ENCODE results near the gene CCSER1.
"Not testable (repeated sequence)": the region's sequence is repeated elsewhere in the genome, so short reads cannot be mapped to it uniquely, and the experiment has no call there.

Gene CCSER1

DNA sequence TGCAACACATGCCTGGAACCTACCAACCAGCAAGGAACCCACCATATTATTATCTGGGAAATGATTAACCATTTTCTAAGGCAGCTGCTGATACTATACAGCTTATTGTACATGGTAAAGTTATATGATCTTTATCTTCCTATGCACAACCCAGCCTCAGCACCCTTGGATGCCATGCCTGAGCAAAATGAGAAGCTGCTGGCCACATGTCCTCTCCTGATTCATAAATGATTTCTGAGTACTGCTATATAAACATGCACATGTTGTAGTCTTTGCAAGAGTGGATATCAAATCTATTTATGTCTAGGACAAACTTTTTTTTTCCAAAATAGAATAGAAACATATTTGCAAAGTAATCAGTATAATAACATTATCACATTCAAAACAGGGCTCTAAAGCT, 1043.6 kb downstream of the CCSER1 start:
- DNase-seq (ENCODE audit: low spot score) = no peak

DNA sequence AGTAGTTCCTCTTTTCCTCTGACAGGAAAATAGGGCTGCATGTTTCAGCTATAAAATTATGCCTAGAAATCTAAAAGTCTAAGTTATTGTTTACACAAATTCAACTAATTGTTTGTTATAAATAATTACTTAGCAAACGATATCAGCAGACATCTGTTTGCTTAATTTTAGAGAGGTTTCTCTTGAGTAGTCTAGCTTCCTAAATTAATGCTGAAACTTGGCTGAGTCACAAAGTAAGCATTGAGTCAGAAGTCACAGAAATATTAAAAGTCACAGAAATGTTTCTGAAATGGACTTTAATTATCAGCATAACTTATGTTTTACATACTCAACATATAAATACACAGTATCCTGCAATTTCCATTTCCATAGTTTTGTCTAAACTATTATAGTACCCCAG, 1044.0 kb downstream of the CCSER1 start:
- DNase-seq (ENCODE audit: low spot score) = no peak

DNA sequence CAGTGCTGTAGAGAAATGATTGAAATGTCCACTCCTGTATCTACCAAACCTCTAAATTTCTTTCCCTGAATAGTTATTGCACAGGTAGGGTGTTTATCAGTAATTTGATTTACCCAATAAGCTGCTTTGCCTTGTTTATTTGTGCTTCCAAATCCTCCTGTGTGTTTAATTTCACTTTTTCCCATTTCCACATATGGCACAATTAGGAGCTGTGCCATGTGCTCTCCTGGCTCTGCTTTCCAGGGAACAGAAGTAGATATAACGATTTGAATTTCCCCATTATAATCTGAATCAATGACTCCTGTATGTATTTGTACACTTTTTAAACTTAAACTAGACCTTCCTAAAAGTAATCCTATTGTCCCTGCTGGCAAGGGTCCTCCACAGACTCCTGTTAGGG, 1057.9 kb downstream of the CCSER1 start:
- DNase-seq (ENCODE audit: low spot score) = not testable (repeated sequence)

DNA sequence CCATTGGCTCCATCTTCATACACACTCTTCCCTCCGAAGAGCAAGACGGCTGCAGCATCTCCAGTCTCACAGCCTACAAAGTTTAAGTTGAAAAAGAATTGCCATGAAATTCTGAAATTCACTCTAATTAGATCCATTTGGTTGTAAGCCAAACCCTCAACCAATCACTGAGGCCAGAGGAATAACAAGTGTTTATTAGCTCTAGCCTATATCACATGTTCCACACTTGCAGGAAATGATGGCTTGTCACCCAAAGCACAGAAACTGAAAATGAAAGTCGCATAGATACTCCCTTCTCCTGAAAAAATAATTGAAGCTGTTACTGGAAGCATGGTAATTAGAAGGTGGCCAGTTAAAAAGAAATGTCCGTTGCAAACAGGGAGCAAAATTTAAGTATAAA, 1071.8 kb downstream of the CCSER1 start:
- no peak for DNase-seq (ENCODE audit: low spot score)

DNA sequence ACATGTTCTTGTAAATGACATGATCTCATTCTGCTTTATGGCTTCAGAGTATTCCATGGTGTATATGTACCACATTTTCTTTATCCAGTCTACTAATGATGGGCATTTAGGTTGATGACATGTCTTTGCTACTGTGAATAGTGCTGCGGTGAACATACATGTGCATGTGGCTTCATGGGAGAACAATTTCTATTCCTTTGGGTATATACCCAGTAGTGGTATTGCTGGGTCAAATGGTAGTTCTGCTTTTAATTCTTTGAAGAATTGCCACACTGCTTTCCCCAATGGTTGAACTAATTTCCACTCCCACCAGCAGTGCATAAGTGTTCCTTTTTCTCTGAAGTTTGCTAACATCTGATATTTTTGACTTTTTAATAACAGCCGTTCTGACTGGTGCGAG, 1080.3 kb downstream of the CCSER1 start:
- no peak for DNase-seq (ENCODE audit: low spot score)

DNA sequence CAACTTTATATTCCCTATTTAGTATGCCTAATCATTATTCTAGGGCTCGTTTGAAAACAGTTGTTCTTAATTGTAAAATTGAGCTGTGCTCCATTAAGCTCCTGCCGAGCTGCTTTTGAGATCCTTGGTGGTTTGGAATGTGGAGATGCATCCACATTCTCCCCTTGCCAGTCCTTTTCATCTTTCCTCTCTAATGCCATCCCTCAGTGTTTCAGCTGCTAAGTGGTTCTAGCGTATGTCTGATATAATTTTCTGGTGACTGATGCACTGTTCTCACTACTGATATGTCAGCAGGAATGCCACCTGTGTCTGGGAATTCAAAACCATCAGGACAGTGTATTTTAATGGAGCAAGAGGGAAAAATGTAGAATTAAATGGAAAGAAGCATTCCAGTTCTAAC, 1085.0 kb downstream of the CCSER1 start:
- no peak for DNase-seq (ENCODE audit: low spot score)

DNA sequence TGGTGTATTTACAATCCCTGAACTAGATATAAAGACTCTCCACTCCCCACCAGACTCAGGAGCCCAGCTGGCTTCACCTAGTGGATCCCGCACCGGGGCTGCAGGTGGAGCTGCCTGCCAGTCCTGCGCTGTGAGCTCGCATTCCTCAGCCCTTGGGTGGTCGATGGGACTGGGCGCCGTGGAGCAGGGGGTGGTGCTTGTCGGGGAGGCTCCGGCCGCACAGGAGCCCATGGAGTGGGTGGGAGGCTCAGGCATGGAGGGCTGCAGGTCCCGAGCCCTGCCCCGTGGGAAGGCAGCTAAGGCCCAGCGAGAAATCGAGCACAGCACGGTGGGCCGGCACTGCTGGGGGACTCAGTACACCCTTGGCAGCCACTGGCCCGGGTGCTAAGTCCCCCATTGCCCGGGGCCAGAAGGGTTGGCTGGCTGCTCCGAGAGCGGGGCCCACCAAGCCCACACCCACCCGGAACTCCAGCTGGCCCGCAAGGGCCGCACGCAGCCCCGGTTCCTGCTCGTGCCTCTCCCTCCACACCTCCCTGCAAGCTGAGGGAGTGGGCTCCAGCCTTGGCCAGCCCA, 1090.7 kb downstream of the CCSER1 start:
- DNase-seq (ENCODE audit: low spot score) = not testable (repeated sequence)

DNA sequence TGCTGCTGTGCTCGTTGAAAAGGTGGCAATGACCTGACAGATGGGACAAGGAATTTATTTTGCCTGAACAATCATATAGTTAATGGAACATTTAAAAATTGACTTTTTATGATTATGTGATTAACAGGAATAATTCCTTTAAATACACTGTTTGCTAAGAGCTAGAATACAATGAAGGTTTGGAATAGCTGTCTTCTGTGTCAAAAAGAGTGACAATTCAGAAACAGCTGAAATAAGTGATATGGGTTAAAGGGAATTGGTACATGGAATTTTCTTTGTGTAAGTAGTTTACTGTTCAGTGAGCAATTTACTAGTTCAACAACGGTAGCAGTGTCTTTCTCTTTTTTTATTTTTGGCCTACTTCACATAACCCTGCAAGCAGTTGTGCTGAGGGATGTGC, 1093.1 kb downstream of the CCSER1 start:
- no peak for DNase-seq (ENCODE audit: low spot score)

DNA sequence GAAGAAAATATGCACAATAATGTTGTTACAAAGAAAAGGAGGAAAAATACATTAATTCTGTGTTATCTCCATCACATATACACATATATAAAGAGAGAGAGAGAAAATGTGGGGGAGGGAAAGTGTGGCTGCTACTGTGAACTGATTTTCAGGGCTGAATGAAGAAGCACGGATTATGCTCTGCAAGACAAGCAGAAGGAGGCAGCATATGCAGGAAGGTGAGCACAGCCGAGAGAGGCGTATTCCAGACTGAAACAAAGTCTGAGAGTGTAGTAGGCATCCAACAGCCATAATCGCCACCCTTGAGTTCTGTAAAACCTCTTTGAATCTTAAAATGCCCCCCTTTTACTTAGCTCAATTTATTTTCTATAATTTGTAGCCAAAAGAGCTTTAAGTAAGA, 1094.8 kb downstream of the CCSER1 start:
- no peak for DNase-seq (ENCODE audit: low spot score)

DNA sequence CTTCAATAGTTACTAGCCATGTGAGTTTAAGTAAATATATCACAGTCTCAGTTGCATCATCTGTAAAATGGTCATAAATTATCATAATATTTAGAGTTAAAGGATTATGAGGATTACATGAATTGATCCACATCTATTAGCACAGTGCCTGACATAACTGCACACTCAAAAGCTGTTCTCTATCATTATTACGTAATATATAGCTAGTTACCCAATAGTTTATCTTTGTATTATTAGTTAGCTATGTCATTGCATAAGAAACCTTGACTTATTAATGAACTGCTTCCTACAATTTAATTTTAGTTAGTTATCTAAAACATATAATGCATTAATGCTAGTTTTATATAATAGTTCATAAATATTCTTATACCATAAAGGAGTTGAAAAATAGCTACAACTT, 1099.7 kb downstream of the CCSER1 start:
- no peak for DNase-seq (ENCODE audit: low spot score)

DNA sequence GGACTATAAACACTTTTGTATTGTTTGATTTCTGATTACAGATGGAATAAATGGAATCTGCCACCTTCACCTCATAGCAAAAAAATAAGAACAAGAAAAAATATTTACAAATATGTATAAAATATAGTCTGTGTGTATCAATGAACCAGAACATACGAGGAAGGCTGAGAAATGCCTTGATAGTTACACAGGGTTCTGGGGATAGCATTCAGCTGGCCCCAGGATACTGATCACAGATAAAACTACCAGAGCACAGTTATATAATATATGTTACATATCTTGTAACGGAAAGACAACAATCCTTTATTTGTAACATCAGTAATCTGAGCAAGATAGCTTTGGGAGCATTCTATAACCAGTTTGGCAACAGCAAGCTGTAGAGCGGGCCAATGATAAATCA, 1101.5 kb downstream of the CCSER1 start:
- no peak for DNase-seq (ENCODE audit: low spot score)

DNA sequence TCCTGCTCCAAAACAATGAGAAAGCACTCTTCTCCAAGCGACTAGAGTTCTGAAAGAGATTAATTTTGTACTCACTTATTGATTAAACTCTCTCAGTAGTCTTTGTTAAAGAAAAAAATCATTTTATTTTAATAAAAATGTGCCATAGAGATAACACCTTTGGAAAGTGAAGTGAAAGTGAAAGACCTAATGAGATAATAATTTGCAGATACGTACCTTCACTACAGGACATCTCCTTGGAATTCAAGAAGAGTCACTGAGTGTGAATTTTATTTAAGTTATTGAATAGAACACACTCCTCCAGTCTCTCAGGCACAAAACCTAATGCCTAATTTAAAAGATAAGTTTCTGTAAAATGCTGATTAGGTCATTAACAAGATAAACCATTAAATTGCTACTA, 1106.0 kb downstream of the CCSER1 start:
- DNase-seq (ENCODE audit: low spot score) = no peak

DNA sequence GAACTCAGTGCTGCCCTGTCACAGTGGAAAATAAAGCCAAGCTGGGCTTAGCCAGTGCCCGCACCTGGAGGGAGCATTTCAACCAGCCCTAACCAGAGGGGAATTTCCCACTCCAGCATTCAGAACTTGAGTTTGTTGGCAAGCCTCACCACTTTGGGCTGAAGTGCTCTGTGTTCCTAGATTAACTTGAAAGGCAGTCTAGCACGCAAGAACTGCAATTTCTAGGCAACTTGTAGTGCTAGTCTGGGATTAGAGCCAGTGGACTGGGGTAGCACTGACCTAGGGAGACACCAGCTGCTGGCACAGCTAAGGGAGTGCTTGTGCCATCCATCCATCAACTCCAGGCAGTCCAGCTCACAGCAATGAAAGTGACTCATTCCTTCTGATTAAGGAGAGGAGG, 1115.9 kb downstream of the CCSER1 start:
- DNase-seq (ENCODE audit: low spot score) = no peak

DNA sequence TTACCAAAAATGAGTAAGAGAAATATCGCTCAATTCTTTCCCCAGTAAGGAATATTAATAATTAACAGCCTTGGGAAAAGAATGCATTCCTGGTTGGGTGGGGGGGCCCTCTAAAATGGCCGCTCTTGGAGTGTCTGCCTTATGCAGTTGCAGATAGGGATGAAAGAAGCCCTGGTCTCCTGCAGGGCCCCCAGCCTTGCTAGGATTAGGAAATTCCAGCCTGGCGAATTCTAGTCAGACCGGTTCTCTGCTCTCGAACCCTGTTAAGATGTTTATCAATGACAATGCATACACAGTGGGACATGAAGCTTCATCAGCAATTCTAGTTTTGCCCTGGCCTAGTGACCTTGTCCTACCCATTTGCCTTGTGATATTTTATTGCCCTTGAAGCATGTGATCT, 1128.8 kb downstream of the CCSER1 start:
- no peak for DNase-seq (ENCODE audit: low spot score)

DNA sequence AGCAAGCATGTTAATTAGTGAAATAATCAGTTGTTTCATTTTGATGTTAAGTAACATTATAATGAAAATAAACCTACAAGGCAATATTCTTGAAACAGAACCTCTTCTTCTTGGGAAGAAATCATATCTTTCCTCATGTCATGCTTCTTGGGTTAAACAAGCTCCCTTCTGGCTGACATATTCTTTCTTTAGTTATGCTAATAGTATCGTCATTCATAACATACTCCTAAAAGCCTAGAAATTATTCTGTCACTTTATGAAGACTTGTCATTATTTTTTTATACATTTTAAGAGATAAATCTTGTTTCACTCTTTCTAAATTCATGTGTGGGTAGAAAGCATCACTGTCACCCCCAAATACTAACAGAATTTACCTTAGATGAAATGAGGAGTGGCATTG, 1129.6 kb downstream of the CCSER1 start:
- no peak for DNase-seq (ENCODE audit: low spot score)

DNA sequence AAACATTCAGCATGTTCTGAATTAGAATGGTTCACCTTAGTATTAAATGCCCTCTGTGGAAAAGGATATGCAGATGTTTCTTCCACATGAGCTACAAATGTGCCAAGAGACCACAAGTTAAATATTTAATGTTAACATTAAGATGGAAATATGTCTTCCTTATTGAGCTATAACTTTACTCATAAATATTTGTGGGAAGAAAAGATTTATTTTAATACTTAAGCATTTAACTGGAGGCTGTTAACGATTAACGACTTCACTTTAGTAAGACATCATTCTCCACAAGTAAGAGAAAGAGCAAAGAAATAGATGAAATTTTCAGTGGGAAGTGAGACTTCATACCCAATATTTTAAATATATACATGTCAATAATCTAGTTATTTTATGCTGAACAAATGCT, 1130.5 kb downstream of the CCSER1 start:
- no peak for DNase-seq (ENCODE audit: low spot score)

DNA sequence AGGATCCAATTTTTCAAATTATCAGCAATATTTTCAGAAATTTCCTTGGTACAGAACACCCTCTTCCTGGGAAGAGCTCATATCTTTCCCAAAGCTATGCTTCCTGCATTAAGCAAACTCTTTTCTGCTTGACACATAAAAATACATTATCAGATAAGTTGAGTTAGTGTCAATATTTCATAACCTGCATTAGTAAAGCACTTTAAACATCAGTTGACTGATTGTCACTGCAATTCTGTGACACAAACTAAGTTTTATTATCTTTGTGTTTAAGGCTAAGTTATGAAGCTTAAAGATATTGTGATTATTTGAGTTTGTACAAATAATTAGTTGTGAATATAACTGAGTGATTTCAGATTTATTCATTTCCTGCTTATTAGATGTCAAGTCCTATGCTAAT, 1131.1 kb downstream of the CCSER1 start:
- no peak for DNase-seq (ENCODE audit: low spot score)

DNA sequence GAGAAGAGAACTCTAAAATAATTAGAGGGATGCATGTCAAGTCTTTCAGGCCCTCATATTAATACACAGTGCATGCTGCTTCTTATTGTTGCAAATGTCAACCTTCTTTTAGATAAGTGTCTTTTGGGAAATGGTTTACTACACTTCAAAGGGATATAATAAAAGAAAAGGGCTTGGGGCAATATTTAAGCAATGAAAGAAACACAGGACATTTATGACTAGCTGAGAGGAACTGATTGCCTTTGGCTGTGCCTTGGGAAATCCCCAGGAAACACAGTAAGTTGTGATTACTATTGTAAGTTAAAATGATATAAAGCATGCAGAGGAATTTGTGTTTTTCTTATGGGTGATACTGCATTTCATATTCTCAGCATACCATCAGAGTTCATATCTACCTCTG, 1140.3 kb downstream of the CCSER1 start:
- DNase-seq (ENCODE audit: low spot score) = no peak

DNA sequence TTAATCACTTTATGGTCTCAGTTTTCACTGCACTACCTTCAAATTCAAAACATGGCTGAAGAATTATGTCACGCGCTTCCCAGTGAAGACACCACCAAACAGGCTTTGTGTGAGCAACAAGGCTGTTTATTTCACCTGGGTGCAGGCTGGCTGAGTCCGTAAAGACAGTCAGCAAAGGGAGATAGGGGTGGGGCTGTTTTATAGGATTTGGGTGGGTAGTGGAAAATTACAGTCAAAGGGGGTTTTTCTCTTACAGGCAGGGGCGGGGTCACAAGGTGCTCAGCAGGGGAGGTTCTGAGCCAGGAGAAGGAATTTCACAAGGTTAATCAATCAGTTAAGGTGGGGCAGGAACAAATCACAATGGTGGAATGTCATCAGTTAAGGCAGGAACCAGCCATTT, 1141.3 kb downstream of the CCSER1 start:
- not testable (repeated sequence) for DNase-seq (ENCODE audit: low spot score)

DNA sequence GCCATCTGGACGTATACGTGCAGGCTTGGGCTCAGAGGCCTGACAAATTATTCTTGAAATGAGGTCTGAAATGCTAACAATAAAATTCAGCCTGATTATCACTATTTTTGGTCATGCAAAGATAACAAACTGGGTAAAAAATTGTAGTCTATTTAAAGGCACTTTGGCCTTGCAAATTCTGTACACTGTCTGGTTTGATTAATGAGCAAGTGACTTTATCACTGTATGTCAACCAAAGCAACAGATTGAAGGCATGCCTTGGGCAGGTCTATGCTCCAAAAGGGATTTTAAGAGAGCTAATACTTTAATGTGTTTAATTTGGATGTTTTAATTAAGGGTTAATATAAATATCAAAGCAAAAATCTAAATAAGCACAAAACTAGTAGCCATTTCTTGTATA, 1141.7 kb downstream of the CCSER1 start:
- DNase-seq (ENCODE audit: low spot score) = no peak

DNA sequence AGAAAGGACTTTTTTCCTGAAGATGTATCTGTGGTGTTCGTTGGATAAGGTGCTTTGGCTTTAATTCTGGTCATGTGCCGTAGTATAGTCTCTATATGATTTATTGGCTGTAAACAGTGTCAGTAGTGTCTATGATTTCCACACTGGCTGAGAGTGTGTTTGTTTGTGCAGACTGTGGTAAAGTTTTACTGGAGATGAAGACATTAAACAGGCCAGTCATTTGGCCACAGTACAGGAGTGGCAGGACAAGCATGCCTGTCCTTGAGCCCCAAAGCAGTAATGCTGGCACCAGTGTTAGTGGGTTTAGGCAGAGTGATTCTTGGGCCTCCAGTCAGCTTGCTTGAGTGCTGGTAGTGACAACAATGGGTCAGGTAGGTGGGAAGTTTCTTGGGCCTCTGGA, 1152.7 kb downstream of the CCSER1 start:
- DNase-seq (ENCODE audit: low spot score) = no peak

DNA sequence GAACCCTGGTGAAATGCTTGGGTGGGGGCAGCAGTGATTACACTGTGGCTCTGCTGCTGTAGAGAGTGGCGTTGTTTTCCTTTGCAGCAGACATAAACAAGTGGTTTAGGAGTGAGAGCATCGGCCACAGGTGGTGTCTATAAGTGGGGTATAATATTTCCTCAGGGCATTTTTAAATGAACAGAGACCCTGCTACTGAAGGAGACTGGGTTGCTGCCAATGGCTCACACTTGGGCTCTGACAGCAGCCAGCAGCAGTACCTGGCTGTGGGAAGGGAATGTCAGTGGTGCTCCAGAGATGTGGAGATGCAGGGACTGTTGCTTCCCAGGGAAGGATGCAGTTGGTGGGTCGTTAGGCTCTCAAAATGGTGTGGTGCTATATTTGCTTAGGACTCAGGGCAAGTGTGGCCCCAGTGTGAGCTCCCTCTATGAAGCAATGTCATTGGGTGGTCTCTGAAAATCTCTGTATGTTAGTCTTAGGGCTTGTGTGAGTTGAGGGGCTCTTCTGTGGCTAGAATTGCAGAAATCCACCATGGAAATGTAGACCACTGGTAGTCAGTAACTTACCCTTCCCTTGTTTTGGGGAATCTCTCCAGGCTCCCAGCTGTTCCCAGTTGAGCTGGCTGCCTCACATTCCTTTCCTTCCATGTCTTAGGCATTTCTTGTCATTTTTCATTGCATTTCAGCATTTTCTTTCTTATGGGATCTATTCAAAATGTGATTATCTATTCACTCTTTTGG, 1153.5 kb downstream of the CCSER1 start:
- DNase-seq (ENCODE audit: low spot score) = no peak

DNA sequence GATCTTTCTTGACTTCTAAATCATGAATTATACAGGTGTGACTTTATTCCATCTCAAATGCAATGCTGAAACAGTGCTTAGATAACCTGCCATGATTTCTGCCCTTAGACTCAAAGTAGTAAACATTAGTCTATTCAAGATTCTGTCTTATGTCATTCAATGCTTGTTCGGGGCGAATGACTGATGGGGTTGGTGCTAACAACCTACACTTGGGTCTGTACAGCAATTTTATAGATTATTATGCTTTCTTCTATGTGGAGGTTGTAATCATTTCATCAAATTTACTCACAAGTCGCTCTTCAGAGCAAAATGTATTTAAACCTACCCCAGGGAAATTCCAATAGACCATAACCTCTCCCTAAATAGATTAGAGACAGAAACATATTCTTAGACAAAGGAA, 1155.0 kb downstream of the CCSER1 start:
- DNase-seq (ENCODE audit: low spot score) = no peak

DNA sequence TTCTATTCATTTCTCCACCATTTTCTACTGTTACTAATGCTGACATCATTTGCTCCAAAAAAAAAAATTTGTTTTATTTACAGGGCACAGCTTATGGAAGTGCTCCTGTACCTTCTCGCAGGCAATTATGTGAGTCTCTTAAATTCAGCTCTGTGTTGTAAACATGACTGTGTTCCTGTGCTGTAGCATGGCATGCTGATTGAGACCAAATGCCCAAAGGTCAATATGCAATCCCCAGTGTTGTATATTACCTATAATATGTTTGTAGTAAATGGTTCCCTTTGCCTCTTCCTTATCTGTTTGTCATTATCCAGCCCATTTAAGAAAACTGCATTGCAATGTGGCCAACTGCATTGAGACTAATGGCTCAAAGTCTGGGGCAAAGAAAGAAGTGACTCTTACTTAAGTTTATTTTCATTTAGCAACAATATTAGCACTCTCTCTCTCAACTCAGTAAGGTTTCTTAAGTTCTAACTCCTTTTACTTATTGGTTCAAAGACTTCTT, 1156.6 kb downstream of the CCSER1 start:
- no peak for DNase-seq (ENCODE audit: low spot score)
